ENCODE measurements around the gene PTPN5.
"Not testable (repeated sequence)": the region's sequence is repeated elsewhere in the genome, so short reads cannot be mapped to it uniquely, and the experiment has no call there.

Gene PTPN5

GRCh38 chr11:18791207-18791968, at the start of gene PTPN5:
PTPN5 (minus strand) TSS chr11:18791798; CDS start chr11:18771958, 19,840 bp downstream.
- DNase-seq, result no peak

DNA sequence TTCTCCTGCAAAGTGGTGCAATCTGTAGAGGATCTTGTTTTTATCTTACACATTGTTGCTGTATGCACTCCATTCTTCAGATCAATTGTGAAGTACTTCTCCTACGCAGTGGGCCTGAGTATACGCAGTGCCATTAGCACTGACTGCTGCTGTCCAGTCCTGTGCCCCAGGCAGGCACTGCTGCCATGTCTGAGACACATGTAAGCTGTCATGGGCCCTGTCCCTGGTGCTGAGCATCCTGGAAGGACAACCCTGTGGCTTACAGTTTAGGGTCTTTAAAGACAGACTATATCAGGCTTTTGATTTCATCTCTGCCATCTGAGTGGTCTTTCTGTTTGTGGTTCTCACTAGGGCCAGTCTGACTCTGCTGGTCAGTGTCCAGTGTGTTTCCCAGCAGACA, 44.8 kb upstream of the PTPN5 start:
- no peak for DNase-seq

GRCh38 chr11:18834754-18835466, 43.3 kb upstream of the PTPN5 start:
- DNase-seq, result no peak

GRCh38 chr11:18820160-18820559, 28.6 kb upstream of the PTPN5 start:
- not testable (repeated sequence) for DNase-seq

GRCh38 chr11:18804199-18804999, 12.8 kb upstream of the PTPN5 start:
- DNase-seq, result no peak

- peak; percentile 66 for DNase-seq
Measured at GRCh38 chr11:18802381-18803257, 11.0 kb upstream of the PTPN5 start.

- no peak for DNase-seq
Measured at GRCh38 chr11:18798799-18799469, 7.3 kb upstream of the PTPN5 start.

DNA sequence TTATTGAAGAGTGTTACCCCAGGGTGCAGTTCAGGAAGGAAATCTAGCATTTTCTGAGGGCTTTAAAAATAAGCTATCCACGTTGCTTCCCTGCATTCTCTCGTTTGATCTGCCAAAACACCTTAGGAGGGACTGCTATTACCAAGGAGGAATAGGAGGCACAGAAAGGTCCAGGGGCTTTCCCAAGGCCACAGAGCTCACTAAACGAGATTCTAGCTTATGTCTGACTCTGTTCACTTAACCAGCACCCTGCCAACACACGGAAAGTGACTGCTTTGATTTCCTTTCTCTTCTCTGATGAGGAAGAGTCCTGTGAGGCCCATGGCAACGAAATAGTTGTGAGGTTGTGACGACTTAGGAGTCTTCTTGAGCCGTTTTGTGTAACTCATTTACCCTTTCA, 3.4 kb upstream of the PTPN5 start:
- no peak for DNase-seq

- DNase-seq, result no peak
Measured at GRCh38 chr11:18792827-18793226, 1.2 kb upstream of the PTPN5 start.

DNA sequence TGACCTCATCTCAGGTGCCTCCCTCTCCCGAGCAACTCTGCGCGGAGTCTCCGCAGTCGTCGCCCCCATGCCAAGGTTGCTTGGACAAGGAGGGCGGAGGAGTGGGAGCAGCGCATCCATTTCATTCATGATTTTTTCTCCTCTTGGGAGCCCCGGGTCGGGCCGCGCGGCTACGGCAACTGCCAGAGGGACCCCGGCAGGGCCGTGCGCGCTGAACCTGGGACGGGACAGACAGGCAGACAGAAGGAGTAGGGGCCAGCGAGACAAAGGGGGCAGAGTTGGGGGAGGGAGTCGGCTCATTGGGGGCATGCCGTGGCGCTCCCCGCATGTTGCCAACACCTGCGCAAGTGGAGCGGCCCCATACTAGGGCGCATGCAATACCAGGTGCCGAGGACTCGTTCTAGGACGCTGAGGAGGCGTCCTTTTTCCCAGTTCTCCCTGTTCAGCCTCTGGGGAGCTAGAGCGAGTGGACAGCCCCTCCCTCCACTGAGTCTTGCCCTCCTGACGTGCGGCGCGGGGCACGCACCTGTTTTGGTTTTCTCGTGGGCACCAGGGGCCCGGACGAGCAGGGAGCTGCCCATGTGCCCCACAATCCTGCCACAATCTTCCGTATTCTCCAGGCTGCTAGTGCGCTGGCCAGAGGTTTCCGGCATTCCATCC, 501 bp upstream of the PTPN5 start:
- DNase-seq, result no peak

GRCh38 chr11:18790883-18791206, 753 bp downstream of the PTPN5 start:
- no peak for DNase-seq

DNA sequence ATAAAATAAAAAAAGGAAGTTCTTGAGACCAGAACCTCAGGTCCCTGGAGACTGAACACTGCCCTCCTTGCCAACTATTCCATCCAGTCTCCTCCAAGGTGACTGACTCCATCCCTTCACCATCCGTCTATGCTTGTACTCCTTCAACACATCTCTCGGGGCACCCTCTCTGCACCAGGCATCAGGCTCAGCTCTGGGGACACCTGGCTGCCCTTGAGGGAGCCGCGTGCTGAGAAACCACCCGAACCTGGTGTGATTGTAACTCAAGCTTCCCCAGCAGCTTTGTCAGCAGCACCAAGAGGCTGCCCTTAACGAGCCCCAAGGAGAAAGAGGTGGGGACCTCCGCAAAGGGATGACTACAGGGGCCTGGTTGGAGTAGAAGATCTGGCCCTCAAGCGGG, 1.7 kb downstream of the PTPN5 start:
- no peak for DNase-seq

DNA sequence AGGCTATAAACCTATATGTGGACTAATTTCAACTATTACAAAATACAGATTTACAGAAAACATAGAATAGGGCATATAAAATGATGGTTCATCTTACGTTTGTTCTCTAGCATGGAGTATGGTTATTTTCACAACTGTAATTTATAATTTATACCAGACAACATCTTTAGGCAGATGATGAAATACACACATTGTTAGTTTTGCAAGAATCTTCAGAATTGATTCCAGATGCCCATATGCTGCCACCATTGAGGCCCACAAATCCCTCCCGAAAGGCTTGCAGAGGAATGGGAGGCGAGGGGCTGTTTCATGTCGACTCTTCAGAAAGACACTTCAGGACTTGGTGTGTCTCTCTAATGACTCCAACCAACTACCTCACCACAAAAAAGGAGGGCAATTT, 6.2 kb downstream of the PTPN5 start:
- DNase-seq, result no peak

GRCh38 chr11:18780896-18781295, 10.7 kb downstream of the PTPN5 start:
- DNase-seq, result no peak

GRCh38 chr11:18780329-18780728, 11.3 kb downstream of the PTPN5 start:
- DNase-seq, result no peak

- DNase-seq, result no peak
Measured at GRCh38 chr11:18778468-18778867, 13.1 kb downstream of the PTPN5 start.

DNA sequence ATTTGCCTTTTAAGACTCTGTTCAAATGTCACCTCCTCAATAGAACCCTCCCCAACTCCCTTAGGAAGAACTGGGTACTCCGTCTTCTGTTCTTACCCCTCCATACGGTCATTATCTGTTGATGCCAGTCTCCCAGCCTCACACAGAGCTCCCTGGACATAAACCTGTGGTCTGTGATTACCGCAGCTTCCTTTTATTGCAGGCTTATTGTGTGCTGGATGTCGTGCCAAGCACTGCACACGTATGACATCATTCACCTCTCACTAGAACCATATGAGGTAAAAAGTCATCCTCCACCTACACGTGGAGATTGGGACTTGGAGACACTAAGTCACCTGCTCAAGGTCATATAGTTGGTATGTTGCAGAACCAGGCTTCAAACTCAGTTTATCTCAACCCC, 15.3 kb downstream of the PTPN5 start:
- no peak for DNase-seq

DNA sequence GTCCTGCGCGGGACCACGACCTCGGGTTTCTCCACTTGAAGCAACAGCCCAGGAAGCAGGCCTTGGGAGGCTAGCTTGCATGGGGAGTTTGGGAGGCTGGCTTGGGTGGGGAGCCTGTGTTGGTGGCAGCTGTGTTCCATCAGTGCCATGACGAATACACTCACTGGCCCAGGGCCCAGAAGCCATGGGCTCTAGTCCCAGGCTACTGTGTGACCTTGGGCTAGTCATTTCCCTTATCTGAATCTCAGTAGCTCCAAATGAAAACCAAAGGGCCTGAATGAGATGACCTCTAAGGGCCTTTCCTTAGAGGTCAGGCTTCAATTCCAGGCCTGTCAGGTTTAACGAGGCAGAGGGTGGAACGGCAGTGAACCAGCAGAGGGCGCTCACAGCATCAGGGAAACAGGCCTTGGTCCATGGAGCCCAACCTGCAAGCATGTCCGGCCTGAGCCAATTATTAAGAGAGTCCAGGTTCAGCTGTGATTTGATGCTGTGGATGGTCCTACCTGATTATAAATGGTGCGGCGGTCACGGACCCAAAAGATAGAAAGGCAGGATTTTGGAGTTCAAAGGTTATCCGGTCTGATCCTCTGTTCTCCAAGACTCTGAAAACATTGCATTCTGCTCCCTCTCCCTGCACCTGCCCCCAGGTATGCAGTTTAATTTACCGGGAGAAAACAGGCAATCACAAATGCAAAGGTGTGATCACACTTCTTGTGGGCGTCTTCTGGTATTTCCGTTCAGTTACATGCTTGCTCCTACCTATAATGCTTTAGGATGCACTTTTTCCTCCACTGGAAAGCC, 15.9 kb downstream of the PTPN5 start:
- peak; percentile 55 for DNase-seq

GRCh38 chr11:18774801-18775200, 16.8 kb downstream of the PTPN5 start:
- DNase-seq, result no peak

DNA sequence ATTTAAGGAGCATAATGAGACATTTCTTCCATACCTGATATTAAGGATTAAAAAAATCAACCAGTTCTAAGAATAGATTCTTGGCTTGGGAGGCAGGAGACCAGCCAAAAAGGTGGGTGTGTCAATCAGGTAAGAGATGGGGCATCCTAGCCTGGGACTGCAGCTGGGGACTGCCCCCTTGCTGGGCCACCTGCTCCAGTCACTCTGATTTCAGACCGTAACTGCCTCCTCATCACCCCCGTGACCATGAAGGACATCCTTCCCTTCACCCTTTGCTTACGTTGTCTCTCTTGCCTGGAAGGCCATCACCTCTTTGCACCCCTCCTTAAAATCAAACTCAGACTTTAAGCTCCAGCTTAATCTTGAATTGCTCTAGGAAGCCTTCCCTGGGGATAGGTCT, 17.9 kb downstream of the PTPN5 start:
- DNase-seq, result no peak

DNA sequence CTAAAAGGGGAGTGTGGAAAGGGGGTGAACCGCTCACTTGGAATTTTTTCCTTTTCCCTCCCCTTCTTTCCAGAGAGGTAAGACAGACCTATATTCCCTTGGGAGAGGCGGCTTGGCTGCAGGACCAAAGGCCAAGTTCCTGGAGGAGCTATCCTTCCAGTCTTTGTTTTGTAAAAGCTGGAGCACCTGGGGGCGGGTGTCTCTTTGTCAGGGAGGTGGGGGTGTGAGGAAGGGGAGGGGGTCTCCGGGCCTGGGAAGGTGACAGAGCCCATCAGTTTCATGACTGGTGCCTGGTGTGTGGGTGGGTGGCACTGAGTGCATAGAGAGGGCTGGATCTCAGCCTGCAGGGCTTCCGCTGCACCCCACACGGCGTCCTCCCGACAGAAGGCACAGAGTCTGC, 18.5 kb downstream of the PTPN5 start:
- no peak for DNase-seq
